GM19023 (cell line): Measurements from ENCODE around the gene MPZL3.
"Not testable (repeated sequence)": the region's sequence is repeated elsewhere in the genome, so short reads cannot be mapped to it uniquely, and the experiment has no call there.

Source experiments
- ATAC-seq: cut with Tn5 transposase; IDR thresholded peaks from one replicate; pipeline ENCODE4 v1.9.1; 2021; ENCODE audit warnings: mild to moderate bottlenecking, moderate library complexity; ENCODE audit not compliant: unreplicated experiment

The MPZL3 gene

GRCh38 chr11:118192817-118193216 is 59.3 kb downstream of the MPZL3 start:
- ATAC-seq, result not testable (repeated sequence)

GRCh38 chr11:118190942-118191506 is 61.1 kb downstream of the MPZL3 start:
- not testable (repeated sequence) for ATAC-seq

GRCh38 chr11:118186346-118187107 is 65.6 kb downstream of the MPZL3 start:
- ATAC-seq, result no peak

- ATAC-seq, result no peak
Observed at GRCh38 chr11:118184784-118185579, 67.2 kb downstream of the MPZL3 start.

GRCh38 chr11:118183691-118184090 is 68.5 kb downstream of the MPZL3 start:
- ATAC-seq, result not testable (repeated sequence)

GRCh38 chr11:118180300-118180703 is 71.9 kb downstream of the MPZL3 start:
- ATAC-seq, result no peak

GRCh38 chr11:118176778-118177134 is 75.4 kb downstream of the MPZL3 start:
- ATAC-seq, result no peak
